ENCODE measurements around the gene SSR1.

SSR1 gene

DNA sequence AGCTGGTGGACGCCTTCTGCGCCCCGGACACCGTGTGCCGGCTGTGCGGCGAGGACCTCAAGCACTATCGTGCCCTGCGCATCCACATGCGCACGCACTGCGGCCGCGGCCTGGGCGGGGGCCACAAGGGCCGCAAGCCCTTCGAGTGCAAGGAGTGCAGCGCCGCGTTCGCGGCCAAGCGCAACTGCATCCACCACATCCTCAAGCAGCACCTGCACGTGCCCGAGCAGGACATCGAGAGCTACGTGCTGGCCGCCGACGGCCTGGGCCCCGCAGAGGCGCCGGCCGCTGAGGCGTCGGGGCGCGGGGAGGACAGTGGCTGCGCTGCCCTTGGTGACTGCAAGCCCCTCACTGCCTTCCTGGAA, 82.7 kb downstream of the SSR1 start:
- DNase-seq (ENCODE audit: low read depth): no peak
- TF ChIP-seq, protein P1, sequence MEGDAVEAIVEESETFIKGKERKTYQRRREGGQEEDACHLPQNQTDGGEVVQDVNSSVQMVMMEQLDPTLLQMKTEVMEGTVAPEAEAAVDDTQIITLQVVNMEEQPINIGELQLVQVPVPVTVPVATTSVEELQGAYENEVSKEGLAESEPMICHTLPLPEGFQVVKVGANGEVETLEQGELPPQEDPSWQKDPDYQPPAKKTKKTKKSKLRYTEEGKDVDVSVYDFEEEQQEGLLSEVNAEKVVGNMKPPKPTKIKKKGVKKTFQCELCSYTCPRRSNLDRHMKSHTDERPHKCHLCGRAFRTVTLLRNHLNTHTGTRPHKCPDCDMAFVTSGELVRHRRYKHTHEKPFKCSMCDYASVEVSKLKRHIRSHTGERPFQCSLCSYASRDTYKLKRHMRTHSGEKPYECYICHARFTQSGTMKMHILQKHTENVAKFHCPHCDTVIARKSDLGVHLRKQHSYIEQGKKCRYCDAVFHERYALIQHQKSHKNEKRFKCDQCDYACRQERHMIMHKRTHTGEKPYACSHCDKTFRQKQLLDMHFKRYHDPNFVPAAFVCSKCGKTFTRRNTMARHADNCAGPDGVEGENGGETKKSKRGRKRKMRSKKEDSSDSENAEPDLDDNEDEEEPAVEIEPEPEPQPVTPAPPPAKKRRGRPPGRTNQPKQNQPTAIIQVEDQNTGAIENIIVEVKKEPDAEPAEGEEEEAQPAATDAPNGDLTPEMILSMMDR (IDR thresholded peaks at IDR 0.05; ENCODE audit: control insufficient read depth, extremely low read depth, insufficient read depth): no peak
- no peak overlapping the region for H3K4me3 ChIP-seq (ENCODE audit: low read depth, low read length)

DNA sequence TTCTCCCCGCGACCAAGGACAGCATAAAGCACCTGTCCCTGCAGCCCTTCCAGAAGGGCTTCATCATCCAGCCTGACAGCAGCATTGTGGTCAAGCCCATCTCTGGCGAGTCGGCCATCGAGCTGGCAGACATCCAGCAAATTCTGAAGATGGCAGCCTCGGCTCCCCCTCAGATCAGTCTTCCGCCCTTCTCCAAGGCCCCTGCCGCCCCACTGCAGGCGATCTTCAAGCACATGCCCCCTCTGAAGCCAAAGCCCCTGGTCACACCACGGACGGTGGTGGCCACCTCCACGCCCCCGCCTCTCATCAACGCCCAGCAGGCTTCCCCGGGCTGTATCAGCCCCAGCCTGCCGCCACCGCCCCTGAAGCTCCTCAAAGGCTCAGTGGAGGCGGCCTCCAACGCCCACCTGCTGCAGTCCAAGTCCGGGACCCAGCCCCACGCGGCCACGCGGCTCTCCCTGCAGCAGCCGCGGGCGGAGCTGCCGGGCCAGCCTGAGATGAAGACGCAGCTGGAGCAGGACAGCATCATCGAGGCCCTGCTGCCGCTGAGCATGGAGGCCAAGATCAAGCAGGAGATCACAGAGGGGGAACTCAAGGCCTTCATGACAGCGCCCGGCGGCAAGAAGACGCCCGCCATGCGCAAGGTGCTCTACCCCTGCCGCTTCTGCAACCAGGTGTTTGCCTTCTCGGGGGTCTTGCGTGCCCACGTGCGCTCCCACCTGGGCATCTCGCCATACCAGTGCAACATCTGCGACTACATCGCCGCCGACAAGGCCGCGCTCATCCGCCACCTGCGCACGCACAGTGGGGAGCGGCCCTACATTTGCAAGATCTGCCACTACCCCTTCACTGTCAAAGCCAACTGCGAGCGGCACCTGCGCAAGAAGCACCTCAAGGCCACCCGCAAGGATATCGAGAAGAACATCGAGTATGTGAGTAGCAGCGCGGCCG, 83.3 kb downstream of the SSR1 start:
- no peak overlapping the region for H3K4me3 ChIP-seq (ENCODE audit: low read depth, low read length)
- TF ChIP-seq, protein P1 (IDR thresholded peaks at IDR 0.05; ENCODE audit: control insufficient read depth, extremely low read depth, insufficient read depth): no peak
- DNase-seq (ENCODE audit: low read depth): no peak

DNA sequence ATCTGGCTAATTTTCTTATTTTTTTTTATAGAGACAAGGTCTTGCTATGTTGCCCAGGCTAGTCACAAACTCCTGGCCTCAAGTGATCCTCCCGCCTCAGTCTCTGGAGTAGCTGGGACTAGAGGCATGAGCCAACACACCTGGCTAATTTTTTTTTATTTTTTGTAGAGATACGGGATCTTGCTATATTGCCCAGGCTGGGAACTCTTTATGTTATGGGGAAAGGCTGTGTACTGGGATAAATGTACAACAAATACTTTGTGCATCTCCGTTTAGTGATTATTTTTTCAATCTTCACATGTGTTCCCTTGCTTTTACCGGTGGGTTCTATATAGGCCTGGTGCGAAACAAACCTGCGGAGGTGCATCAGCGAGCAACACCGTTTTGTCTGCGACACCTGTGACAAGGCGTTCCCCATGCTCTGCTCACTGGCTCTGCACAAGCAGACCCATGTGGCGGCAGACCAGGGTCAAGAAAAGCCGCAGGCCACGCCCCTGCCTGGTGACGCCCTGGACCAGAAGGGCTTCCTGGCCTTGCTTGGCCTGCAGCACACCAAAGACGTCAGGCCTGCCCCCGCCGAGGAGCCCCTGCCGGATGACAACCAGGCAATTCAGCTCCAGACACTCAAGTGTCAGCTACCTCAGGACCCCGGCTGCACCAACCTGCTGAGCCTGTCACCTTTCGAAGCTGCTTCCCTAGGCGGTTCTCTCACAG, 84.2 kb downstream of the SSR1 start:
- H3K4me3 ChIP-seq (ENCODE audit: low read depth, low read length): no peak overlapping the region
- TF ChIP-seq, protein P1 (IDR thresholded peaks at IDR 0.05; ENCODE audit: control insufficient read depth, extremely low read depth, insufficient read depth): no peak
- DNase-seq (ENCODE audit: low read depth): no peak

DNA sequence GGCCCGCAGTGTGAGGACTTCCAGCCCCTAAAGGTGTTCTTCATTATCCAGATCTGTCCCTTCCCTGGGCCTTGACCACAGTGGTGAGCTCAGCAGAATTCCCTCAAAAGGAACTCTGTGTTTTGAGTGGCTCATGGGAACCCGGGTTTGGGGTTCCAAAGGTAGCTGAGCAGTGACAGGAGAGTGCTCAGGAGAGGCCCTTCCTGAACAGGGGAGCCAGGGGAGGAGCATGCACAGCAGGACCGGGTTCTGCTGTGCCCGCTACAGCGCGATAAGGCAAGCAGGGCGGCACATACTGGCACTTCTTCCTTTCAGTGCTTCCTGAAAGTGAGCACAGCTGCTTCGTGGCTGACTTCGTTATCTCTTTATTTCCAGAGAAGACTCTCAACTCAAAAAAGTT, 88.3 kb downstream of the SSR1 start:
- TF ChIP-seq, protein P1 (IDR thresholded peaks at IDR 0.05; ENCODE audit: control insufficient read depth, extremely low read depth, insufficient read depth): no peak
- no peak for DNase-seq (ENCODE audit: low read depth)
- no peak overlapping the region for H3K4me3 ChIP-seq (ENCODE audit: low read depth, low read length)

DNA sequence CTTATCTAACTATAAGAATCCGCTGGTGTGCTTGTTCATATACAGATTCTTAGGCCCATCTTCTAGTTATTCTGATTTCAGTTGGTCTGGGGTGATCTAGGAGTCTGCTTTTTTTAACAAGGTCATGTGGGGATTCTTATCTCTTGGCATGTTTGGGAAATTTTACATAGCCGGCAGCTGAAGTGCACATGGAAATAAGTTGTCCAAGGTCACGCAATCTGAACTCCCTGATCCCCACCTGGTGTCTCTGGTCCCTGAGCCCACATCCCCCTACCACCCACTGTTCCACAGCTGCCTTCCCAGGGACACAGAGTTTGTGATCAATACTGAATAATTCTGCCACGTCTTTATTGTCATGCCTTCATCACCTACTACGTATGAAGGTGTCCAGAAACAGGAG, 90.8 kb downstream of the SSR1 start:
- no peak overlapping the region for H3K4me3 ChIP-seq (ENCODE audit: low read depth, low read length)
- TF ChIP-seq, protein P1 (IDR thresholded peaks at IDR 0.05; ENCODE audit: control insufficient read depth, extremely low read depth, insufficient read depth): no peak
- no peak for DNase-seq (ENCODE audit: low read depth)

DNA sequence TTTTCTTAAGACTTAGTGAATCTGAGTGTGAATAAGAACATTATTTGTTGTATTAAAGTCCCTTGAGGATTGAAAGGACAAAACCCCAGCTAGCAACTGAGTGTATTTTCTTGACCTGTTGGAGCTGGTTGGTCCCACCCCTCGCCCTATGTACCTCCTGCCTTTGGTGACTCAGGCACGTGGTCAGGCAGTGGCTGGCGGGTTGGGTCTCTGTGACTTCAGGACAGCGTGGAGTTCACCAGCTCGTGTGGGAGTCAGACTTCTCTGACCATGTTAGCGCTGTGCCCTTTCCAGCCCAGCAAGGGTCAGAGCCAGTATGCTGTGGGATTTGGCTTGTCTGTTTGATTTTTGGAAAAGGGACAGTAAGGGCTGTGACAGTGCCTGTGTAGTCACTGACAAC, 93.7 kb downstream of the SSR1 start:
- no peak for DNase-seq (ENCODE audit: low read depth)
- TF ChIP-seq, protein P1 (IDR thresholded peaks at IDR 0.05; ENCODE audit: control insufficient read depth, extremely low read depth, insufficient read depth): no peak
- H3K4me3 ChIP-seq (ENCODE audit: low read depth, low read length): no peak overlapping the region
